ENCODE measurements around the gene IRX4.

Gene IRX4

DNA sequence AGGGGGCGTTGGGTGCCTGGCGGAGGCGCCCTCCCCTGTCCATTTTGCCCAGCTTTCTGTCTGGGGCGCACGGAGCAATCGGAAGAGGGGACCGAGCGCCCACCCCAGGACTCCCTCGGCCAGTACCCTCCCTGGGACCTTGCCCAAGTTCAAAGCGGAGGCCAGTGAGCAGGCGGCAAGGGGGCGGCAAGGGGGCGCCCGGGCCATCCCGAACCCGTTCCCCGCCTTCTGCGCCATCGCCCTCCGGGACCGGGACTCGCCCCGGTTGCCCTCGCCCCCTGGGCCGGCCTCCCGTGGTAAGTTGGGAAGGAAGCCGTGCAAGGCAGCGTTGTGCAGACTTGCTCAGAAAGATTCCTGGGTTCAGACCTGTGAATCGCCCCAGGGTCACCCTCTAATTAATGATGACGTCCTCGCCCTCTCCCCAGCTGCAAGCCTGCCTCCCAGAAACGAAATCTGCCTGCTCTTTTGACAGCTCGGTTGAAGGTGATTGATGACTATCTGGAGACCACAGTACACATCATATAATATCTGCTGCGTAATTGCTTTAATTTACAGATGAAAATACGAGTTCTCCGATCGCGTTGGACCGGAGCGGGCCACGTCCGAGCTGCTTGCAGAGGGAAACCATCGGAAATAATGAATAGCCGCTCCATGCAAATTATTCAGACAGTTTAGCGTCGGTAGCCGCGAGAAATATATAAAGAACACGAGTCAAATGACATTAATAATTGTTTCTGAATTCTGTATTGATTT lies 1.4 kb upstream of the IRX4 start:
- TF ChIP-seq CTCF (IDR thresholded peaks at IDR 0.05; ENCODE audit: low read depth, low read length, missing control alignments) = no peak
- no peak for DNase-seq (ENCODE audit: low read depth)
- no peak overlapping the region for H3K4me3 ChIP-seq (ENCODE audit: low read depth, low read length)

DNA sequence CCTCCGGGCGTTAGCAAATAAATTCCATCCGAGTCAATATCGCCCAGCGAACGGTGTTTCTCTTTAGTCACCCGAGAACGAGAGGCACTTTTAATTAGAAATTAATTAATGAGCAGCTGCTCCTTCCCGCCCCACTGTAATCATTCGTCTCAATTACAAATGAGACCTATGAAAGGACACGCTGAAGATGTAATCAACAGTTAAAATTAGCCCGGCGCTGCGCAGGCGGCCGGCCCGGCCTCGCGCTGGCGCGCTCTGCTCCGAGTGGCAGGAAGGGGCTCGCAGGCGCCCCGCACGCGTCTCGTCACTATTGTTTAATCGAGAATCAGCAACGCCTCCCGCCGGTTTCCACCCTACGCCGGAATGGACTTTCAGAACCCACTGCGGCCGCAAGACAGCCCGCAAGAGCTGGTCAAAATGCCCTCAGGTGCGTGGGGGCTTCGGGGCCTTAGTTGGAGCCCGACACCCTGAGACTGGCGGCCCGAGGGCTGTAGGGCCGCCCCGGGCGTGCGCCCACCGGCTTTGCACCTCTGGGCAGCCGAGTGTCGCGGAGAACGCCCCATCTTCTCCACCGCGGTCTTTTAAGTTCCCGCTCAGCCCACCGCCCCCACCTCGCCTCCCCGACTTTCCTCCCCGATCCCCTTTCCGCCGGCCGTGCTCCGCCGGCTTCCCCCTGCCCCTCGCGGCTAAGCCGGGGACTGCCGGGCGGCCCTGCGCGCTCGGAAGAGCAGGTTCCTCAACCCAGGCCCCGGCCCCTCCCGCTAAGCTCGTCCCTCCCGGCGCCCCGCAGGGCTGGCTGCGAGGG lies 597 bp upstream of the IRX4 start:
- DNase-seq (ENCODE audit: low read depth) = no peak
- TF ChIP-seq CTCF (IDR thresholded peaks at IDR 0.05; ENCODE audit: low read depth, low read length, missing control alignments) = no peak
- H3K4me3 ChIP-seq (ENCODE audit: low read depth, low read length) = no peak overlapping the region

GRCh38 chr5:1881731-1882336 lies 891 bp downstream of the IRX4 start:
- no peak for TF ChIP-seq CTCF (IDR thresholded peaks at IDR 0.05; ENCODE audit: low read depth, low read length, missing control alignments)
- no peak overlapping the region for H3K4me3 ChIP-seq (ENCODE audit: low read depth, low read length)
- no peak for DNase-seq (ENCODE audit: low read depth)

- DNase-seq (ENCODE audit: low read depth) = no peak
- no peak for TF ChIP-seq CTCF (IDR thresholded peaks at IDR 0.05; ENCODE audit: low read depth, low read length, missing control alignments)
- no peak overlapping the region for H3K4me3 ChIP-seq (ENCODE audit: low read depth, low read length)
Observed at GRCh38 chr5:1881098-1881572, 1.6 kb downstream of the IRX4 start.

DNA sequence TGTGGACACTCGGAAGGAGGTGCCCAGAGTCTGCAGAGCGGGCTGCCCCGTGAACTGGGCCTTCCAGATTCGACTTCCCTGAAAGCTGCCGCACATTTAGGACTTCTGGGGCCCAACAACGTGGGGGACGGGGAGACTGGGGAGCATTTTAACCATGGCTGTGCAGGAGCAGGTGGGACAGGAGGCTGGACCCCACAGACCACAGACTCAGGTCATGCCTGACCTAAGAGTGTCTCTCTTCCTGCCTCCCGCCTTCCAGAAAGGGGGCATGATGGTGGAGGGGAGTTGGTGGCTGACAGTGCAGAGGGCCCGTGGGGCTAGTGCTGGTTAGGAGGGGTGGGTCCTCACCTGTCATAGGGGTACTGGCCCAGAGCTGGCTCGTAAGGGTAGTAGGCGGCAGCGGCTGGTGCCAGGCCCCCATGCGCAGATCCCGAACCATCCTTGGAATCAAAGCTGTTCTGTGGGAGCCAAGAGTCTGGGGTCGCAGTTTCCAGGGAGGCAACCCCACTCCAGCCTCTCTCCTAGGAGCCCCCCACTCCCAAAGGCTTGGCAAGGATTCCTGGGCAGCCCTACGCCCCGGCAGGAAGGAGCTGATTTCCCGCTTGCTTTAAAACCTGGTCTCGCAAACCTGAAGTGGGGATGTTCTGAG lies 2.2 kb downstream of the IRX4 start:
- no peak for DNase-seq (ENCODE audit: low read depth)
- no peak for TF ChIP-seq CTCF (IDR thresholded peaks at IDR 0.05; ENCODE audit: low read depth, low read length, missing control alignments)
- no peak overlapping the region for H3K4me3 ChIP-seq (ENCODE audit: low read depth, low read length)

DNA sequence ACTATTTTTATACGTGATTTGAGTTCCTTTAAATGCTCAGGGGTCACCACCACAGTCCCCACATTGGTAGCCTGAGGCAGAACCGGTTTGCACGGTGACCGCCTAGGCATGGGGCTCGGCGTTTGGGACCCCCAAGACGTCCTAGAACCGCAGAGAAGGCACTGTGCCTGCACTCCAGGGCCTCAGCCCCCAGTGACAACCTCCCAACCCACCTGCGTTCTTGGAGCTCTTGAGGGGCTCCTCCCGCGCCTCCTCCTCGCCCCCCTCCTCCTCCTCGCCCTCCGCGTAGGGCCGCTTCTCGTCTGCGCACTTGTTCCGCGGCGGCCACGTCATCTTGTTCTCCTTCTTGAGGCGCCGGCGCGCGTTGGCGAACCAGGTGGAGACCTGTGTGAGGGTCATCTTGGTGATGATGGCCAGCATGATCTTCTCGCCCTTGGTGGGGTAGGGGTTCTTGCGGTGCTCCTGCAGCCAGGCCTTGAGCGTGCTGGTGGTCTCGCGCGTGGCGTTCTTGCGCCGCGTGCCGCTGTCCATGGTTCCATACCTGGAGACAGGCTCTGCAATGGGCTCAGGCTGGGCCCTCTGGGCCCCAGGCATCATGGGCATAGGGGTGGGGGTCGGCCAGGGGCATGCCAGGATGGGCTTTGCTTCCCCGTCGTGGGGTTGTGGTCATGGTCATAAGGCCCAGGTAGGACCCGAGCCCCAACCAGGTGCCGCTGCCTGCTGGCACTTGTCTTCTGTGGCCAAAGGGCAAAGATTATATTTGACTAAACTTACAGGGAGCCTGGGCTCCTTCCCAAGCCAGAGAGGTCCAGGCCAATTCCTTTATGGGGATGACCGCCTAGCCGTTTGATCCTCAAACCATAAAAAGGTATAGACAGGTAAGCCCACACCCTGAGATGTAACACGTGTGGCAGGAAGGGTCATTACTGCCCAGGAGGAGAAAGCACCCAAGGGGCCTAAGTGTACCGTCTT lies 3.1 kb downstream of the IRX4 start:
- no peak for TF ChIP-seq CTCF (IDR thresholded peaks at IDR 0.05; ENCODE audit: low read depth, low read length, missing control alignments)
- no peak for DNase-seq (ENCODE audit: low read depth)
- H3K4me3 ChIP-seq (ENCODE audit: low read depth, low read length) = no peak overlapping the region

Measured in GM12864 (cell line).